GM12878 (cell line): ENCODE measurements around the gene STRIP2. TPM values are rescaled to one million over a fixed set of nuclear protein-coding genes. Genes with fewer than 3 reads are reported as not detected.

ENCODE experiments used
- CTCF ChIP-seq, 3 experiments: IDR thresholded peaks in 2 of 3; conservative IDR thresholded peaks in 1 of 3; 2 replicates each; pipeline ENCODE4 v1.5.1; 2011; ENCODE audit warnings: low read depth in 3 of 3, low read length in 3 of 3, mild to moderate bottlenecking in 3 of 3, control low read depth in 2 of 3, moderate library complexity in 2 of 3, inconsistent platforms in 1 of 3, mixed read lengths in 1 of 3; ENCODE audit not compliant: control insufficient read depth in 2 of 3, insufficient read depth in 1 of 3; ENCODE audit errors: extremely low read depth in 1 of 3
- IKZF1 ChIP-seq: fragments of 450-650 bp; conservative IDR thresholded peaks from 2 replicates; pipeline ENCODE4 v1.6.1; 2017; ENCODE audit warnings: antibody characterized with exemption, mild to moderate bottlenecking
- MYC ChIP-seq: IDR thresholded peaks from 2 replicates; pipeline ENCODE4 v1.6.1; 2011; ENCODE audit warnings: mild to moderate bottlenecking, low read length, moderate library complexity, inconsistent platforms; ENCODE audit not compliant: insufficient read depth, insufficient replicate concordance, insufficient read length, severe bottlenecking
- NR2F1 ChIP-seq: fragments of 450-650 bp; conservative IDR thresholded peaks from 2 replicates; pipeline ENCODE4 v1.6.1; 2017; ENCODE audit warnings: mild to moderate bottlenecking
- STAT1 ChIP-seq: fragments of 450-650 bp; conservative IDR thresholded peaks from 2 replicates; pipeline ENCODE4 v1.6.1; 2014; ENCODE audit warnings: antibody characterized with exemption, mild to moderate bottlenecking
- SUZ12 ChIP-seq: fragments of 200-600 bp; sonication (generic); IDR thresholded peaks from one replicate; pipeline ENCODE4 v1.6.1; 2018; ENCODE audit warnings: antibody characterized with exemption, mild to moderate bottlenecking; ENCODE audit not compliant: unreplicated experiment
- USF1 ChIP-seq: IDR thresholded peaks from 2 replicates; pipeline ENCODE4 v1.6.1; 2011; ENCODE audit warnings: borderline replicate concordance, low read depth, mild to moderate bottlenecking, moderate library complexity, mixed read lengths, low read length; ENCODE audit not compliant: insufficient read depth; ENCODE audit errors: extremely low read length
- polyA plus RNA-seq, 11 experiments: library from polyadenylated mRNA; depleted of rRNA in 4 of 11; unstranded in 6 of 11; stranded (reverse) in 5 of 11; fragments of >200 nt; fragmentation: Nextera tagmentation in 4 of 11; fragmentation: Illumina TruSeq in 1 of 11; extraction: Ambion mirVana in 4 of 11; extraction: Trizol in 1 of 11; gene quantifications; 1 replicate in 1 of 11; 2 replicates in 10 of 11; pipeline versions ENCODE4 v1.2.1 to v1.2.3, GENCODE V29; 2011 to 2016; ENCODE audit warnings: inconsistent platforms in 2 of 11, missing spikeins in 2 of 11, low read depth in 1 of 11
- total RNA-seq, 4 experiments: library from RNA; depleted of rRNA in 3 of 4; stranded (reverse); fragments of >200 nt in 3 of 4; fragmentation: Illumina TruSeq in 1 of 4; extraction: Trizol in 1 of 4; gene quantifications; 2 replicates each; pipeline versions ENCODE4 v1.2.1 to v1.2.3, GENCODE V29; 2013 to 2021
- TF ChIP-seq, protein P1 (sequence below): fragments of 450-650 bp; IDR thresholded peaks from 2 replicates; pipeline ENCODE4 v1.6.1; 2017; ENCODE audit warnings: low read depth, mild to moderate bottlenecking, moderate library complexity
- TF ChIP-seq, protein P2 (sequence below): fragments of 450-650 bp; IDR thresholded peaks from 2 replicates; pipeline ENCODE4 v1.6.1; 2018; ENCODE audit warnings: borderline replicate concordance, mild to moderate bottlenecking; ENCODE audit not compliant: partially characterized antibody

Gene STRIP2
- total and polyA plus RNA-seq, 10 of the 15 experiments (the other 5 are each of a cell fraction or from before 2014, with no cell fraction given), result 0.48 to 5.8 (median 1.8) TPM

DNA sequence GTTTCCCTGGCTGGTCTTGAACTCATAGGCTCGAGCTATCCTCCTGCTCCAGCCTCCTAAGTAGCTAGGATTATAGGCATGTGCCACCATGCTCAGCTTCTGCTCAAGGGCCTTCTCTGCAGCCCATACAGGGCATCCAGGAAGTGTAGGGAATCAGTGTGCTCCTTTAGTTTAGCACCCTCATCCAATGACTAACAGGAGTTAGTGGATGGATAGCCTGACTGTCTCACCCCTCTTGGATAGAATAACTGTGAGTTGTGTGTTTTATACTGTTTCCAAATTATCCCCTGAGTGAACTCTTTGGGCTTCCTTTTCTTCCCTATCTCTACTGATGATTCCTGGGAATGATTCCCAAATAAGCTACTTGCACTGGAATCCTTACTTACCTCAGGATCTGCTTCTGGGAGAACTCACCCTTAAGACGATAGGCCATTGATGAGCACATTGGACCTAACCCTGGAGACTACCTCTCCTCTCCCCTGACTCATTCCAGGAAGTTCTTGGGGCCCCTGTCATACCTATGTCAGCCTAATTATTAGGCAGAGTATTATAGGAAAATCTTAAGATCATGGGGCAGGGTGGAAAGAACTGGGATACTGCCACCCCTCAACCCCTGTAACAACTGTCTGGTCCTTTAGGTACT lies 18.5 kb downstream of the STRIP2 start (continued):
- TF ChIP-seq SUZ12 (no peak), USF1 (no peak), IKZF1 (no peak), NR2F1 (no peak), STAT1 (no peak), CTCF (IDR thresholded peaks at IDR 0.05 in 2 of 3, conservative IDR thresholded peaks at IDR 0.05 in 1 of 3; ENCODE audit: control insufficient read depth in 2 of 3, extremely low read depth in 1 of 3, insufficient read depth in 1 of 3, low read depth in 3 of 3, low read length in 3 of 3) (no peak), MYC (no peak)
- TF ChIP-seq, protein P1, sequence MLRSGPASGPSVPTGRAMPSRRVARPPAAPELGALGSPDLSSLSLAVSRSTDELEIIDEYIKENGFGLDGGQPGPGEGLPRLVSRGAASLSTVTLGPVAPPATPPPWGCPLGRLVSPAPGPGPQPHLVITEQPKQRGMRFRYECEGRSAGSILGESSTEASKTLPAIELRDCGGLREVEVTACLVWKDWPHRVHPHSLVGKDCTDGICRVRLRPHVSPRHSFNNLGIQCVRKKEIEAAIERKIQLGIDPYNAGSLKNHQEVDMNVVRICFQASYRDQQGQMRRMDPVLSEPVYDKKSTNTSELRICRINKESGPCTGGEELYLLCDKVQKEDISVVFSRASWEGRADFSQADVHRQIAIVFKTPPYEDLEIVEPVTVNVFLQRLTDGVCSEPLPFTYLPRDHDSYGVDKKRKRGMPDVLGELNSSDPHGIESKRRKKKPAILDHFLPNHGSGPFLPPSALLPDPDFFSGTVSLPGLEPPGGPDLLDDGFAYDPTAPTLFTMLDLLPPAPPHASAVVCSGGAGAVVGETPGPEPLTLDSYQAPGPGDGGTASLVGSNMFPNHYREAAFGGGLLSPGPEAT, result no peak
- TF ChIP-seq, protein P2, sequence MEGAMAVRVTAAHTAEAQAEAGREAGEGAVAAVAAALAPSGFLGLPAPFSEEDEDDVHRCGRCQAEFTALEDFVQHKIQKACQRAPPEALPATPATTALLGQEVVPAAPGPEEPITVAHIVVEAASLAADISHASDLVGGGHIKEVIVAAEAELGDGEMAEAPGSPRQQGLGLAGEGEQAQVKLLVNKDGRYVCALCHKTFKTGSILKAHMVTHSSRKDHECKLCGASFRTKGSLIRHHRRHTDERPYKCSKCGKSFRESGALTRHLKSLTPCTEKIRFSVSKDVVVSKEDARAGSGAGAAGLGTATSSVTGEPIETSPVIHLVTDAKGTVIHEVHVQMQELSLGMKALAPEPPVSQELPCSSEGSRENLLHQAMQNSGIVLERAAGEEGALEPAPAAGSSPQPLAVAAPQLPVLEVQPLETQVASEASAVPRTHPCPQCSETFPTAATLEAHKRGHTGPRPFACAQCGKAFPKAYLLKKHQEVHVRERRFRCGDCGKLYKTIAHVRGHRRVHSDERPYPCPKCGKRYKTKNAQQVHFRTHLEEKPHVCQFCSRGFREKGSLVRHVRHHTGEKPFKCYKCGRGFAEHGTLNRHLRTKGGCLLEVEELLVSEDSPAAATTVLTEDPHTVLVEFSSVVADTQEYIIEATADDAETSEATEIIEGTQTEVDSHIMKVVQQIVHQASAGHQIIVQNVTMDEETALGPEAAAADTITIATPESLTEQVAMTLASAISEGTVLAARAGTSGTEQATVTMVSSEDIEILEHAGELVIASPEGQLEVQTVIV, result no peak
